T-helper 9 cell (primary cell): ENCODE measurements around the gene PRRT1.

Experiments
- DNase-seq: peaks from one replicate; pipeline ENCODE4 v3.0.0-alpha.2; 2020

Gene PRRT1

DNA sequence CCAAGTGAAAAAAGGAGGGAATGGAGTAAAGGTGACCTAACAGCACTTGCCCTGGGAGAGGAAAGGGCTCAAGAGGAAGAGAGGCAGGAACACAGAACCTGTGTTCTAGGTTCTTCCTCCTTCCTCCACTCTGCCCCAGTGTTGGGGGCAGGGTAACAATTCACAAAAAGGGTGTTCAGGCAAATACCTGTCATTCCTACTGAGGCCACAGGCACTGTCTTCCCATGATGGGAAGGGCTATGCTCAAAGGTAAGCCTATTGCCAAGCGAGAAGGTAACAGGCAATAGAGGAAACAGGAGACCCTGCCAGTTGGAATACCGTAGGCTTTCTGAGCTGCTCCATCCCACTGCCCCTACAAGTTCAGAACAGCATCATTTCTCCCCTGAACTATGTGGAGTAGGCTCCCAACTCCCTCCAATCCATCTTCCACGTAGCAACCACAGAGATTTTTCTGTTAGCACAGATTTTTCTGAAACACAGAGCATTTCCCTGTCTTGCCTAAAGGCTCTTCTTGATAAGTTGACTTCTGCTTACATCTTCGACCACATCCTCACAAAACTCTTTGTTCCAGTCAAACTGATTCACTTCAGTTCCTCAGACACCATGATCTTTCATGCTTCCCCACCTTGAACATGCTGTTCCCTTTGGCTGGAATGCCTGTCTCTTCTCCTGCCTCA, 21.4 kb upstream of the PRRT1 start:
- DNase-seq: no peak

DNA sequence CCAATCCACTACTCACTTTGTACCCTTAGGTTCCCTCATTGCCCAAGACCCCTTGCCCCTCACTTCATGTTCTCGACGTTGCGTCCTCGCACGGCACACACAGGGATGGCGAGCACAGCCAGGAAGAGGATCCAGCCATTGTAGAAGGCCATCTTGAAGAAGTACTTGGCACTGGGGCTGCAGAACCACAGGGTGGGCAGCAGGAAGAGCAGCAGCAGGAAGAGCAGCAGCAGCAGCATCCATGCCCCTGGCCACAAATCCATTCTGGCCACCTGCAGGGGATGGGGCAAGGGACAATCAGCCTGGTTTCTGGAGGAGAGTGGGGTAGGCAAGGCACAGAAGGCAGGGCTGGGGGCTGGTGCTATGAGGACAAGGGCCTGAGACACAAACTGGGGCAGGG, 19.5 kb upstream of the PRRT1 start:
- no peak for DNase-seq

GRCh38 chr6:32170294-32170693, 18.6 kb upstream of the PRRT1 start:
- no peak for DNase-seq

GRCh38 chr6:32168807-32169591, 17.3 kb upstream of the PRRT1 start:
- DNase-seq: no peak

DNA sequence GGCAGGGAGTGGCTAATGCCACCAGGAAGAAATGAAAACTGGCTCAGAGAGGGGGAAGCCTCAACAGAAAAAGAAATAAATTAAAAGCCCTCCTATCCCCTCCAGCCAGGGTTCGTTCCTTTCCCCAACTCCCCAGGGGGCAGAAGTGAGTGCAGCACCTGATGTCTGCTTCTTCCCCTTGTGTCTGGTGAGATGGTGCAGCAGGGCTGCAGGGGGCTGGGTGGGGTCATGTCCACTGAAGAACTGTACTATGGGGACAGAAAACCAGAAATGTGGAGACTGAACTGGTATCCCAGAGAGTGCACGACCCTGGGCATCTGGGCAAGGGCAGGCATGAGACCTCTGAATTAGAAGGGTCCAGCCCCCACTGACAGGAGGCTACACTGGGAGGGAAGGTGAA, 16.6 kb upstream of the PRRT1 start:
- DNase-seq: no peak

DNA sequence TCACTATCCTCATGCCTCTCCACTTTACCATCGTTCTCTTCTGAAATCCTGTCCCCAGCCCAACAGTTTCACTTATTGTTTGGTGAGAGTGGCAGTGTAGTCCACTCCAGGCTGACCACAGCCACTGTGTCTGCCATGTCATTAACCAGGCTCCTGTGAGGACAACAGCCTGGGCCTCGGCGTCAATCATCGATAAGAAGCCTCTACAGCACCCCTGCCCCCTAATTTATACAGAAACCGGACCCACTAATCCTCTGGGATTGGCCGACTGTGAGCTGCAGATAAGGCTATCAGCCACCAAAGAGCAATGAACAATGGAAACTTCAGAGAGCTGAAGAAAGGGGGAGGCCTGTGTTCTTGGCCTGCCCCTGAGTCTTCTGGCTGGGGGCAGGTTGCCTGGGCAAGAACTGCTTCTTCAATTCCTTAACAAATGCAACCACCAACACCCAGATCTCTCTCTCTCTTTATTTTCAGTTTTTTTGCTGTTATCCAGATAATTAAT, 16.1 kb upstream of the PRRT1 start:
- DNase-seq: no peak

GRCh38 chr6:32167154-32167760, 15.5 kb upstream of the PRRT1 start:
- DNase-seq: no peak

GRCh38 chr6:32166411-32167061, 14.8 kb upstream of the PRRT1 start:
- DNase-seq: no peak

GRCh38 chr6:32164295-32164694, 12.6 kb upstream of the PRRT1 start, which contains the start of gene EGFL8:
Gene EGFL8 (plus strand): TSS chr6:32164595. CDS start chr6:32166166, 1,571 bp downstream.
- no peak for DNase-seq

DNA sequence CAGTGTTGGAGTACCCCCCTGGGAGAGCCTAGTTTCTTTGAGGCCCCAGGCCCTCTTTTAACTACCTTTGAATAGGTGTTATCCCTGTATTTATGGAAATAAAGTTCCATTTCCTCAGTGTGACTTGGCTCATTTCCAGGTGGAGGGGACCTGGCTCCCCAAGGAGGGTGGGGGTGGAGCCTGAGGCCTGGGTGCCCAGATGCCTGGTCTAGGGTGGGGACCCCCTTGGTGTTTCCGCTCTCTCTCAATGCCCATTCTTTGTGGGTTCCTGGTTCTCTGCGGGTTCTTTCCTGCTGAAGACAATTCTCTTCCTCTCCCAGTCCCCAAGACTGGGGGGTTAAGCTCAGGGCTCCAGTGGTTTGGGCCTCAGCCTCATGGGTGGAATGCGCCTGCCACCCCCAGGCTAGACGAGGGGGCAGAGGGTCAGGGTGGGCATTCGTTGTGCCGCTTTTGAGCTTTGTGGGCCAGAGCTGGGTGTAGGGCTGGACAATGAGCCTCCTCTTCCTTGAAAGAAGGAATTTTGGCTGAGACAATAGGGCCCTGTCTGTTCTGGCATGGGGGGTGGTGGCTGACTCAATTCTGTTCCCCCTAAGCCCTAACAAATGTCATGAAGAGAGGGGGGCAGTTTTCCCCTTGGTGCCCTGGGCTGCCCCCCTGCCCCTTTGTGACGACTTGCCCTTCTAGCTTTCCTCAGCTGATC, 12.0 kb upstream of the PRRT1 start:
- DNase-seq: no peak

- DNase-seq: no peak
Measured at GRCh38 chr6:32158052-32158451, 6.3 kb upstream of the PRRT1 start.

- no peak for DNase-seq
Measured at GRCh38 chr6:32156891-32157290, 5.2 kb upstream of the PRRT1 start.

- DNase-seq: peak; percentile 46
Measured at GRCh38 chr6:32154514-32155161, 2.9 kb upstream of the PRRT1 start.

DNA sequence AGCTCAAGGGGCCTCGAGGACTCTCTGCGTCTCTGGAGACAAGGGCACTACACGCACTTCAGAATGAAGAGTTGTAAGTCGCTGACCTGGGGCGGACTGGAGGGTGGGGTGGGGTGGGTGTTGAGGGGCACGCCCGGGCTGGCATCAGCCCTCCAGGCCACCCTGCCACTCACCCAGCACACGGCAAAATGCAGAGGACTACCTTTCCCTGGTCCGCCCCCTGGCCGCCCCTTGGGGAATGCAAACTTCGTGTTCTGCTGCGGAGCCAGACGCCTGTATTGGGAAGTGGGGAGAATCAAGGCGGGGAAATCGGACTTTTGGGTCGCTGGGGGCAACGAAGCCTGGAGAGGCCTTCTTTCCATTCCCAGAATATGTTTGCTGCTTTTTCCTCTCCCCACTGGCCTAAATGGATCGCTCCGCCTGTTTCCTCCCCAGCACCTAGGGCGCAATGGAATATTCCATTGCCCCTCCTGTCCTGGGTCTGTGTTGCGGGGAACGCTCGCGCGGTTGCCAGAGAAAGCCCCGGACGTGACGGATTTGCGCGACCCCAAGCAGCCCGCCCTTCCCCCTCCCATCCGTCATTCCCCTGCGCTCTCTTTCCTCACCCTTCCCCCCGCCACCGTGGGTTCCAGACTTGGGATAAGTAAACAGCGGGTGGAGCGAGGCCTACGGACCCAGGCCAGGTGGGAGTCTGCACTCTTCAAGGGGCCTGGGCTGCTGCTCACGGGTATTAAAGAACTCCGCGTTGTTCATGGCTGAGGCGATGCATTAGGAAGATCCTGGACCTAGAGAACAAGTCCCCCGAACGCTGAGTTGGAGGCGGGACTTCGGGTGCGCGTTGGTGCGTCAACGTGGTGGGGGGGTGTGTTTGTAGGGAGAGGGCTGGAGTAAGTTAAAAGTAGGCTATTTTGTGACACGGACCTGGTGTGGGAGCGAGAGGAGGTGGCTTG, 2.1 kb upstream of the PRRT1 start, which contains the start of gene PPT2:
Gene PPT2, plus strand, starts transcription at position 578 of the 950 bp plus-strand sequence. CDS start 454 bp downstream, outside the sequence.
- DNase-seq: peak; percentile 49

GRCh38 chr6:32152769-32153563, 1.2 kb upstream of the PRRT1 start:
- no peak for DNase-seq

GRCh38 chr6:32151181-32151862, 417 bp downstream of the PRRT1 start:
- DNase-seq: no peak

- DNase-seq: no peak
Measured at GRCh38 chr6:32149932-32150870, 1.5 kb downstream of the PRRT1 start.
